ENCODE data around the gene PTPRZ1.

PTPRZ1 gene

GRCh38 chr7:121872831-121873288, at the start of gene PTPRZ1:
PTPRZ1 (plus strand) TSS chr7:121873161; CDS start chr7:121873500, 339 bp downstream.
- peak; percentile 32 for DNase-seq (ENCODE audit: low spot score)

DNA sequence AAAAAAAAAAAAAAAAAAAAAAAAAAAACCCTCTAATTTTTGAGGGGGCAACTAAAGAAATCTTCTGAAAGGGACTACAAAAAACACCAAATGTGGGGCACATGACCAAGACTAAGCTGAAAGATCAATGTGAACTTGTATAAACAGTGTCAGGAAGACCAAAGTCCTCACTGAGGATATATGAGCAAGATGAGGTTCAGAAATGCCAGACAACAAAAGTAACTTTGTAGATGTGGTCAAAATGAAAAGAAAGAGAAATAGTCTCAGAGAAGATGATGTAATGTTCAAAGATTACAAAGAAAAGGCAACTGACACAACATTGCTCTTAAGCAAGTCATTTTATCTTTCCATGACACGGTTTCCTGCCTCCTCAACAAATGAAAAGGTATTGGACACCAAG, 48.7 kb upstream of the PTPRZ1 start:
- no peak for DNase-seq (ENCODE audit: low spot score)

DNA sequence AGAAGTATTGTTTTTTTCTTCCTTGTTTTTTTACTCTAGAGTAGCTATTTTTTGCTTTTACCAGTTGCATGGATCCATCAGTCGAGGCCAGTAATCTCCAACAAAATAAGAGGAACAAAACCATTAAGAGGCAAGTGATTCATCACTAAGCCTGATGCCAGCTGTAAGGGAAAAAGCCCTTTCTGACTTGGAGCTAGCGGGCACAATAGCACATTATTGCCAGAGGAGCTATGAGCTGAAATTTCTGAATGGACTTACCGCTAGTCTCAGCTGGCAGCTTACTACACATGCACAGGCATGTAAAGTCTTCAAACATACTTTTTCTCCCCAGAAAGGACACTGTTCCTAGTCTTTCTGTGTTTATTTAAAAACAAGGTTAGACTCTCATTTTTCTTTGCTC, 41.6 kb upstream of the PTPRZ1 start:
- no peak for DNase-seq (ENCODE audit: low spot score)

- no peak for DNase-seq (ENCODE audit: low spot score)
Measured at GRCh38 chr7:121831801-121832200, 41.2 kb upstream of the PTPRZ1 start.

DNA sequence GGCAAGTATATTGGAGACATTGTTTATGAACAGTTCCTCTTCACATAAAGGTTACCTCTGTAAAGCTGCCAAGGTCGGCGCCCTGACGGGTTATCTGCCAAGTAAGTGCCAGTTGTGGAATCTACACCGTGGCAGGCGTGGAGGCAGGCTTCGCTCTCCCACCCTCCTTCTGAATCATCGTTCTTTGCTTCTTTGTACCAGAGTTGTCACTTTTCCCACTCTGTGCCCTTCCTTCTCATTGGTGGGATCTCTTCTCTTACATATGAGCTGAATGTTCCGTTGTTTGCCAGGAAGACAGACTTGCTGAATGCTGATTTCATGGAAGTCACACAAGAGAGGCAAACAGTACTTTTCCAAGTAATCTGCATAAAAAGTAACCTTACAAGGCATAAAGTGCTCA, 40.6 kb upstream of the PTPRZ1 start:
- DNase-seq (ENCODE audit: low spot score), result no peak

DNA sequence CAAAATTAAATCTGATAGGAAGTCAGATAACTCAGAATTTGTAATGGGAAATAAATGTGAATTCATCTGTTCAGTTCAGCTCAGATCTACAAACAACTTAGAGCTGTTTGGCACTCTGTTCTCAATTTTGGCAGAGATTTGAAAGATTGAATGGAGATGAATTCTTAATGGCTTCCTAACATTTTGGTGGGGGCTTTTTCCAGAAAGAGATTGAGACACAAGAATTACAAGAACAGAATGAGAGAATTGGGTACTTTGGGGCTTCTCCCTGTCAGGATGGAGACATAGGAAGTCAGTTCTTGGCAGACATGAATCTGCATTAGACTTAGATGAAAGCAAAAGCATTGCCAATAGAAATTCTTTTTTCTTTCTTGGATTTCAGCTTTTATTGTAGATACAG, 39.0 kb upstream of the PTPRZ1 start:
- DNase-seq (ENCODE audit: low spot score), result no peak

DNA sequence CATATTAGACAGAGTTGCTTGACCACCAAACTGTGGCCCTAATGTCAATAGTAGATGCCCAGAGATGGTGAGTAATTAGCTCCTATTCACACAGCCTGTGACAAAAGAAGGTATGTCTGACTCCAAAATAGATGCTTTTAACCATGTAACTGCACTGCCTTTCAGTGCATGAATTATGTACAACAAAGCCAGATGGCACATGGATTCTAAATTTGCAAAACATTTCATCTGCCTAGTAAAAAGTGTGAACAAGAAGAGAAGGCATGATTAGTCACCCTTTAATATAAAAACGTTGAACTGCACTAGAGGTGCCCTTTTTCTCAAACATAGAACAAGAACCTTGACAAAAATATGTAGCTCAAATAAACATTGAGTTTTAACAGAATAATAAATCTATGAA, 35.5 kb upstream of the PTPRZ1 start:
- DNase-seq (ENCODE audit: low spot score), result no peak

GRCh38 chr7:121847041-121847440, 25.9 kb upstream of the PTPRZ1 start:
- no peak for DNase-seq (ENCODE audit: low spot score)

DNA sequence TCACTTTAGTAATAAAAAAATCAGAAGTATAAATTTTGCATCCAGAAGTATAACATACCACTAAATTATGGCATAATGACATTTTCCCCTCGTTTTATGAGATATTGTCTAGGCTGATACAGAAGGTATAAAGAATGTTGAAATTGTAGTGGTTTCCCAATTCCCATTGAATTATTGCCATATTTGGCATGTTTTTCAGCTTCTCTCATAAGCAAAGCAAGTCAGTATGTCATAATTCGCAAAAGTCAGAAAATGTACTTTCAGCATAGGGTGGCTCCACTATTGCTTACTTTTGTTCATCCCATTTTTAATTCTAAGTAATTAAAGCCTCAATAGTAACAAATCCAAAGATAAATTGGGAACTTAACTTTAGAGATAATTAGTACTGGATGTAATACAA, 19.7 kb upstream of the PTPRZ1 start:
- DNase-seq (ENCODE audit: low spot score), result no peak

DNA sequence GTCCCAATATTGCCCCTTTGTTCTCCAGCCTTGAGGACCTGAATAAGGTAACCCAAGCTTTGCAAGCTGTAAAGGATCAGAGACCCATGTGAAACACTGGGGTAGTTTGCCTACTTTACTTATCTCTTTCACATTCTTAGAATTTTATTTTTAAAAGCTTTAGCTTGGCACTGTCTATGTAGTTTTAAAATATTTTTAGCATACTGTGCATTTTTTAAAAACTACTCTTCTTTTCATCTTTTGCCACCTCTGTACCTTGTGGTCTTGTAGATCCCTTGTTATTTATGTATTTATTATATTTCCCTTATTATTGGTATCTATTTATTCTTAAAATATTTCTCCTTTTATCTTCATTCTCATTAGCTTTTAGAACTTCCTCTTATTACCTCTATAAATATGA, 12.0 kb upstream of the PTPRZ1 start:
- DNase-seq (ENCODE audit: low spot score), result no peak

DNA sequence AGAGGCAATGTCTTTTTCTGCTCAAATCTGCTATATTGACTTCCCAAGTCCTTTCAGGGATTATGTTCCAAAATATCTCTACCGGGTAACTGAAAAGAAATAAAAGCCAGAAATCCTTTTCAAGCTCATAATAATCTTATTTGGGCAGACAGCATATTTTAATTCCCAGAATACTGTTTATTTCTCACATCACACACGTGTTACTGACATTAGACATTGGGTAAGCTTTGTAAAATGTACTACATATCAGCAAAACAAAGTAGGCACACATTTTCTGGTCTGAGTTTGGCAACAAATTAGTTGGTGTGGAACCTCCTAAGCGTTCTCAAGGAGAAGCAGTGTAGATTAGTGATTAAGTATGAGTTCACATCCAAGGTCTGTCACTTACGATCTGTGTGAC, 10.4 kb upstream of the PTPRZ1 start:
- DNase-seq (ENCODE audit: low spot score), result no peak

DNA sequence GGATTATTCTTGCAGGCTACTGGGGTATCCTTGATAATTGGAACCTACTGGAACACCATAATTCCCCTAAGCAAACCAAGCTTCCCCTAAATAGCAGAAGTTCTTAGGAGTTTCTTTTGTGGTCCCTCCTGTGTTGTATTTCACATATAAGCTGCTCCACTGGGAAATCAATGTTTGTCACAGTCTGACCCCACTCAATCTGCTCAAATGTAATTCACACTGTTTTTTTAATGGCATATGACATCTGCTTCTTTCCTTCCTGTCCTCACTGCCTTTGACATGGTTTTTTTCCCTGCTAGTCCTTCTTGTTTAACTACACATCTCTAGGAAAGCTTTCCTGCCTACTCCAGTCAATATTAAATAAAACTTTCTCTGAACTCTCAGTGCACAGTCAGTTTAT, 1.8 kb upstream of the PTPRZ1 start:
- no peak for DNase-seq (ENCODE audit: low spot score)

DNA sequence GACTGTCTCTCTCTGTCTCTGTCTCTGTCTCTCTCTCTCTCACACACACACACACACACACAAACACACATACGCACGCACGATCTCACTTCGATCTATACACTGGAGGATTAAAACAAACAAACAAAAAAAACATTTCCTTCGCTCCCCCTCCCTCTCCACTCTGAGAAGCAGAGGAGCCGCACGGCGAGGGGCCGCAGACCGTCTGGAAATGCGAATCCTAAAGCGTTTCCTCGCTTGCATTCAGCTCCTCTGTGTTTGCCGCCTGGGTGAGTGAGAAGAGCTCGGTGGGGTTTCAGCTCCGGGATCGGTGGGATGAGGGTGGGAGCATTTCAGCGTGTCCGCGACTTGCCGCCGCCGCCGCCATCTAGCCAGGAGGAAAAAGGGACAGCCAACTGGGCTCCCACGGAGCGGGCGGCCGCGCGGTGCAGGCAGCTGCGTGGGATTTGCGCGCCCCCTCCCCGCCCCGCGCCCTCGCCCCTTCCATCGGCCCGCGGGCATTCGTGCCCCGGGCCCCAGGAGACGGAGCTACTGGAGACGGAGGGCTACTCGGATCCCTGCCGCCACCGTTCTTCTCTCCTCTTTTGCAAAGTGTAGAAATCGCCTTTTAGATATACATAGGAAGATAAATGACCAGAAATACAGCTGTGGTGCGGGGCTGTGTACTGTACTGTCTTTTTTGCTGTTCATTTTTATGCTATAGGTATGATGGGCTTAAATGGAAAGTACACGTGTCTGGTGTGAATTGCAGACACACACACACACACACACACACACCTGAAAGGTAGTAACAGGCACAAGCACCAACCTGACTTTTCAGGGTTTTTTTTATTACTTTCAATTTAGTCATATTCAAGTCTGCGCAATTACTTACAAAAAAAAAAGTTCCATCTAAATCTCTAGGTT, 581 bp downstream of the PTPRZ1 start:
- DNase-seq (ENCODE audit: low spot score), result peak; percentile 16

GRCh38 chr7:121874298-121874697, 1.3 kb downstream of the PTPRZ1 start:
- no peak for DNase-seq (ENCODE audit: low spot score)

DNA sequence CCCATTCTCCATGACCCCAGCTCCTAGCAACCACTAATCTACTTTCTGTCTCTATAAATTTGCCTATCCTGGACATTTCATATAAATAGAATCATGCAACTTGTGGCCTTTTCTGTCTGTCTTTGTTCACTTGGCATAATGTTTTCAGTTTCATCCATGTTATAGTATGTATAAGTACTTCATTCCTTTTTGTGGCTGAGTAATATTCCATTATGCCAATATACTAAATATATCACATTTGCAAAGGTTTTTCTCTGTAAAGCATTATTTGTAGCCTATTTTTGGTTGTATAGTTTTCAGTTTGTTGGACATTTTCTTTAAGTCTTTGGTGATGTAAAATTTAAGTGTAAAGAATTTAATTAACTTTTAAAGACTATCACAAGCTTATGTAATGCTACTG, 2.2 kb downstream of the PTPRZ1 start:
- no peak for DNase-seq (ENCODE audit: low spot score)

- no peak for DNase-seq (ENCODE audit: low spot score)
Measured at GRCh38 chr7:121876656-121877500, 3.9 kb downstream of the PTPRZ1 start.

- DNase-seq (ENCODE audit: low spot score), result no peak
Measured at GRCh38 chr7:121878918-121879464, 6.0 kb downstream of the PTPRZ1 start.

GRCh38 chr7:121879544-121879943, 6.6 kb downstream of the PTPRZ1 start:
- no peak for DNase-seq (ENCODE audit: low spot score)

- DNase-seq (ENCODE audit: low spot score), result no peak
Measured at GRCh38 chr7:121882731-121883130, 9.8 kb downstream of the PTPRZ1 start.

DNA sequence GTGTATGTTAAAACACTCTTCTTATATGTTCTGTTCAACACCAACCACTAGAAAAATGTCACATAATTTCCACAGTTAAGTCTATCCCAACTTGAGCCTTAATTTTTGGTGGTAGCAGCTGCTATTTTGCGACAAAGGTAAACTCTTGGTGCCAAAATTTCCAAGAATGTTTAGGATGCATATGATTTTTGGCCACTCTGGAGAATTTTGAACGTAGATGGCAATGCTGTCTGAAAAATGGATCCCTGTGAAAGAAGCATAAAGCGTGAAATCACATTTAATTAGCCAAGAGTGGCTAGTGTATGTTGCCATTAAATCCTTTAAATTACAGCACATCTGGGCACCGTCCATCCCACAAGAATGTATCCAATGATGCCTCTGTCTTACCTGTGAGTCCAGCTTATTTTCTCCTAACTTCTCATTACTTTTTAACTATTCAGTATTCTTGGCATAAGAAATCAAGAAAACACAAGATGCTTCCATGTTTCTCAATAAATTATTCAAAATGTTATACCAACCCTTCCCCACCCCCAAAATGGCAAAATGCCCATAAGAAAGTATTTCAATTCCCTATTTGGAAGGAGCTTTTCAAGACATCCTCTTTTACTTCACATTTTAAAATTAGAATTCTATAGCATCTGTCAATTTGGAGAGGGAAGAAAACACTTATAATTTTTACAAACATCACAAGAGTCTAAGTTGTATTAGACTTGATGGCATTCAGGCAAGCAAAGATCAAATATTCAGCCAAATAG, 12.4 kb downstream of the PTPRZ1 start:
- no peak for DNase-seq (ENCODE audit: low spot score)

- DNase-seq (ENCODE audit: low spot score), result no peak
Measured at GRCh38 chr7:121887634-121888033, 14.7 kb downstream of the PTPRZ1 start.

GRCh38 chr7:121890833-121891232, 17.9 kb downstream of the PTPRZ1 start:
- no peak for DNase-seq (ENCODE audit: low spot score)
